HepG2 (cell line): ENCODE data around the gene LMAN1L. TPM values are rescaled to one million over a fixed set of nuclear protein-coding genes. Genes with fewer than 3 reads are reported as not detected.
A peak's percentile ranks its signal among the peaks of the same experiment; 100 is the strongest.

Experiments used
- JARID2 ChIP-seq: sonication (generic); formaldehyde crosslinking; IDR thresholded peaks from 2 replicates; pipeline ENCODE4 v1.8.1; 2023; ENCODE audit warnings: missing genetic modification reagents, inconsistent platforms; ENCODE audit not compliant: insufficient replicate concordance
- KDM3A ChIP-seq: IDR thresholded peaks from 2 replicates; pipeline ENCODE4 v1.6.1; 2018; ENCODE audit warnings: low read depth, missing compliant biosample characterization
- KDM4B ChIP-seq: sonication (generic); formaldehyde crosslinking; IDR thresholded peaks from 2 replicates; pipeline ENCODE4 v1.4.0; 2020; ENCODE audit warnings: missing genetic modification reagents
- NR2F1 ChIP-seq, 2 experiments: fragments of 450-650 bp in 1 of 2; formaldehyde crosslinking in 1 of 2; IDR thresholded peaks; 2 replicates each; pipeline versions ENCODE4 v1.5.0 to v1.6.1; 2016 to 2020; ENCODE audit warnings: mild to moderate bottlenecking in 1 of 2, missing compliant biosample characterization in 1 of 2, missing genetic modification reagents in 1 of 2, moderate library complexity in 1 of 2
- SALL2 ChIP-seq: sonication (generic); formaldehyde crosslinking; IDR thresholded peaks from 2 replicates; pipeline ENCODE4 v1.8.1; 2023; ENCODE audit warnings: mild to moderate bottlenecking, missing genetic modification reagents, inconsistent platforms
- TP53 ChIP-seq: sonication (generic); formaldehyde crosslinking; conservative IDR thresholded peaks from 2 replicates; pipeline ENCODE4 v1.4.0; 2020; ENCODE audit warnings: missing genetic modification reagents
- YEATS4 ChIP-seq: sonication (generic); formaldehyde crosslinking; IDR thresholded peaks from 2 replicates; pipeline ENCODE4 v1.4.0; 2020; ENCODE audit warnings: missing genetic modification reagents, borderline replicate concordance
- ZFP82 ChIP-seq: sonication (generic); formaldehyde crosslinking; IDR thresholded peaks from 2 replicates; pipeline ENCODE4 v1.5.1; 2020; ENCODE audit warnings: mild to moderate bottlenecking, missing genetic modification reagents, borderline replicate concordance
- ZFP90 ChIP-seq: sonication (generic); formaldehyde crosslinking; IDR thresholded peaks from 2 replicates; pipeline ENCODE4 v1.8.0; 2022; ENCODE audit warnings: missing genetic modification reagents, mild to moderate bottlenecking, inconsistent platforms, borderline replicate concordance
- ZKSCAN8 ChIP-seq: IDR thresholded peaks from 2 replicates; pipeline ENCODE4 v1.6.1; 2016; ENCODE audit warnings: borderline replicate concordance, missing genetic modification reagents, missing compliant biosample characterization
- ZMAT3 ChIP-seq: sonication (generic); formaldehyde crosslinking; conservative IDR thresholded peaks from 2 replicates; pipeline ENCODE4 v1.7.0; 2021; ENCODE audit warnings: missing genetic modification reagents
- ZNF251 ChIP-seq: sonication (generic); formaldehyde crosslinking; IDR thresholded peaks from 2 replicates; pipeline ENCODE4 v1.9.0; 2021; ENCODE audit warnings: mild to moderate bottlenecking, missing genetic modification reagents
- ZNF33A ChIP-seq: sonication (generic); formaldehyde crosslinking; IDR thresholded peaks from 2 replicates; pipeline ENCODE4 v1.5.1; 2020; ENCODE audit warnings: missing genetic modification reagents, mild to moderate bottlenecking, moderate library complexity, borderline replicate concordance
- ZNF577 ChIP-seq: sonication (generic); formaldehyde crosslinking; IDR thresholded peaks from 2 replicates; pipeline ENCODE4 v1.4.0; 2020; ENCODE audit warnings: mild to moderate bottlenecking, low read depth, missing genetic modification reagents, borderline replicate concordance
- ZNF773 ChIP-seq: sonication (generic); formaldehyde crosslinking; IDR thresholded peaks from 2 replicates; pipeline ENCODE4 v1.4.0; 2020; ENCODE audit warnings: missing genetic modification reagents, borderline replicate concordance
- ZSCAN20 ChIP-seq: sonication (generic); formaldehyde crosslinking; IDR thresholded peaks from 2 replicates; pipeline ENCODE4 v1.4.0; 2020; ENCODE audit warnings: missing genetic modification reagents, mild to moderate bottlenecking, borderline replicate concordance
- ZSCAN25 ChIP-seq: sonication (generic); formaldehyde crosslinking; IDR thresholded peaks from 2 replicates; pipeline ENCODE4 v1.8.0; 2022; ENCODE audit warnings: mild to moderate bottlenecking, missing genetic modification reagents
- polyA plus RNA-seq, 8 experiments: library from polyadenylated mRNA; depleted of rRNA in 3 of 8; stranded (reverse) in 7 of 8; unstranded in 1 of 8; fragments of >200 nt; fragmentation: Illumina TruSeq in 4 of 8; extraction: Trizol in 4 of 8; gene quantifications; 2 replicates each; pipeline versions ENCODE4 v1.2.1 to v1.2.3, GENCODE V29; 2011 to 2016; ENCODE audit warnings: low read depth in 4 of 8, missing spikeins in 1 of 8, mixed read lengths in 1 of 8; ENCODE audit not compliant: insufficient read depth in 1 of 8
- total RNA-seq, 5 experiments: library from RNA; depleted of rRNA; stranded (reverse); fragments of >200 nt; fragmentation: Illumina TruSeq; extraction: Trizol; gene quantifications; 2 replicates each; pipeline ENCODE4 v1.2.3, GENCODE V29; 2016; ENCODE audit warnings: low read depth in 1 of 5
- TF ChIP-seq, protein P1 (sequence below): sonication (generic); formaldehyde crosslinking; conservative IDR thresholded peaks from 2 replicates; pipeline ENCODE4 v1.5.0; 2020; ENCODE audit warnings: missing genetic modification reagents
- TF ChIP-seq, protein P2 (sequence below): sonication (generic); formaldehyde crosslinking; IDR thresholded peaks from 2 replicates; pipeline ENCODE4 v1.5.0; 2020; ENCODE audit warnings: mild to moderate bottlenecking, missing genetic modification reagents
- TF ChIP-seq, protein P3 (sequence below): sonication (generic); formaldehyde crosslinking; IDR thresholded peaks from 2 replicates; pipeline ENCODE4 v1.9.0; 2021; ENCODE audit warnings: missing genetic modification reagents, borderline replicate concordance
- TF ChIP-seq, protein P4 (sequence below): sonication (generic); formaldehyde crosslinking; IDR thresholded peaks from 2 replicates; pipeline ENCODE4 v1.4.0; 2020; ENCODE audit warnings: missing genetic modification reagents
- TF ChIP-seq, protein P5 (sequence below): IDR thresholded peaks from 2 replicates; pipeline ENCODE4 v1.6.1; 2016; ENCODE audit warnings: missing compliant biosample characterization, missing genetic modification reagents, borderline replicate concordance

LMAN1L gene
- total and polyA plus RNA-seq, 2 of the 13 experiments (the other 11 are each of a cell fraction or from before 2014, with no cell fraction given), result not detected

DNA sequence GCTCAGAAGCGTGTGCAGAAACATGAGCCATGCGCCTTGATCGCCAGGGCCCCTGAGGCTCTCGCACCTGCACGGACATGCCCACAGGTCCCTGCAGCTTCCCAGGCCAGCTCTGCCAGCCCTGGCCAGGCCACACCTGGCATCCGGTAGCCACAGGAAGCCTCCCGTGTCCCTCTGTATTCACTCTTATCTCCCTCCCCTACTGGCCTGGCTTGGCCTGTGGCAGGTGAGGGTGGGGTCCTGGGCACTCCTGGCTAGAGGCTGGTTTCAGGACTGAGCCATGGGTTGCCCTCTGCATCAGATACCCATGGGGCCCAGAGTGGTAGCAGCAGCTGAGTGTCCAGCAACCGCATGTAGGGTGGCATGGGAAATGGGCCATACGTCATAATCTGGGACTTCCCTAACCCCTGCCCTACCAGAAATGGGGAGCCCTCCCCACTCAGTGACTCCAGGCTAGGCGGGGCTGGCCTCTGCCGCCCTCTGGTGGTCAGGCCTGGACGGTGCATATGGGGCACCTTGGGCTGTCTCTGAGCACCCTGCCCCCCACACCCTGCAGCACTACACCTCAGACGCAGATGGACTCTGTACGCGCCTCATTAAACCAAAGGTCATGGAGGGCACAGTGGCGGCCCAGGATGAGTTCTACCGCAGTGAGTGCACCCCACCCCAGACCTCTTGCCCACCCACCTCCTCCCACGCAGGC, 12.6 kb upstream of the LMAN1L start (continued):
- TF ChIP-seq, protein P1, sequence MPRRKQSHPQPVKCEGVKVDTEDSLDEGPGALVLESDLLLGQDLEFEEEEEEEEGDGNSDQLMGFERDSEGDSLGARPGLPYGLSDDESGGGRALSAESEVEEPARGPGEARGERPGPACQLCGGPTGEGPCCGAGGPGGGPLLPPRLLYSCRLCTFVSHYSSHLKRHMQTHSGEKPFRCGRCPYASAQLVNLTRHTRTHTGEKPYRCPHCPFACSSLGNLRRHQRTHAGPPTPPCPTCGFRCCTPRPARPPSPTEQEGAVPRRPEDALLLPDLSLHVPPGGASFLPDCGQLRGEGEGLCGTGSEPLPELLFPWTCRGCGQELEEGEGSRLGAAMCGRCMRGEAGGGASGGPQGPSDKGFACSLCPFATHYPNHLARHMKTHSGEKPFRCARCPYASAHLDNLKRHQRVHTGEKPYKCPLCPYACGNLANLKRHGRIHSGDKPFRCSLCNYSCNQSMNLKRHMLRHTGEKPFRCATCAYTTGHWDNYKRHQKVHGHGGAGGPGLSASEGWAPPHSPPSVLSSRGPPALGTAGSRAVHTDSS (CRISPR knock-in tag), result no peak
- TF ChIP-seq, protein P2, sequence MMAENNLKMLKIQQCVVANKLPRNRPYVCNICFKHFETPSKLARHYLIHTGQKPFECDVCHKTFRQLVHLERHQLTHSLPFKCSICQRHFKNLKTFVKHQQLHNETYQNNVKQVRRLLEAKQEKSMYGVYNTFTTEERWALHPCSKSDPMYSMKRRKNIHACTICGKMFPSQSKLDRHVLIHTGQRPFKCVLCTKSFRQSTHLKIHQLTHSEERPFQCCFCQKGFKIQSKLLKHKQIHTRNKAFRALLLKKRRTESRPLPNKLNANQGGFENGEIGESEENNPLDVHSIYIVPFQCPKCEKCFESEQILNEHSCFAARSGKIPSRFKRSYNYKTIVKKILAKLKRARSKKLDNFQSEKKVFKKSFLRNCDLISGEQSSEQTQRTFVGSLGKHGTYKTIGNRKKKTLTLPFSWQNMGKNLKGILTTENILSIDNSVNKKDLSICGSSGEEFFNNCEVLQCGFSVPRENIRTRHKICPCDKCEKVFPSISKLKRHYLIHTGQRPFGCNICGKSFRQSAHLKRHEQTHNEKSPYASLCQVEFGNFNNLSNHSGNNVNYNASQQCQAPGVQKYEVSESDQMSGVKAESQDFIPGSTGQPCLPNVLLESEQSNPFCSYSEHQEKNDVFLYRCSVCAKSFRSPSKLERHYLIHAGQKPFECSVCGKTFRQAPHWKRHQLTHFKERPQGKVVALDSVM, result no peak
- TF ChIP-seq, protein P3, sequence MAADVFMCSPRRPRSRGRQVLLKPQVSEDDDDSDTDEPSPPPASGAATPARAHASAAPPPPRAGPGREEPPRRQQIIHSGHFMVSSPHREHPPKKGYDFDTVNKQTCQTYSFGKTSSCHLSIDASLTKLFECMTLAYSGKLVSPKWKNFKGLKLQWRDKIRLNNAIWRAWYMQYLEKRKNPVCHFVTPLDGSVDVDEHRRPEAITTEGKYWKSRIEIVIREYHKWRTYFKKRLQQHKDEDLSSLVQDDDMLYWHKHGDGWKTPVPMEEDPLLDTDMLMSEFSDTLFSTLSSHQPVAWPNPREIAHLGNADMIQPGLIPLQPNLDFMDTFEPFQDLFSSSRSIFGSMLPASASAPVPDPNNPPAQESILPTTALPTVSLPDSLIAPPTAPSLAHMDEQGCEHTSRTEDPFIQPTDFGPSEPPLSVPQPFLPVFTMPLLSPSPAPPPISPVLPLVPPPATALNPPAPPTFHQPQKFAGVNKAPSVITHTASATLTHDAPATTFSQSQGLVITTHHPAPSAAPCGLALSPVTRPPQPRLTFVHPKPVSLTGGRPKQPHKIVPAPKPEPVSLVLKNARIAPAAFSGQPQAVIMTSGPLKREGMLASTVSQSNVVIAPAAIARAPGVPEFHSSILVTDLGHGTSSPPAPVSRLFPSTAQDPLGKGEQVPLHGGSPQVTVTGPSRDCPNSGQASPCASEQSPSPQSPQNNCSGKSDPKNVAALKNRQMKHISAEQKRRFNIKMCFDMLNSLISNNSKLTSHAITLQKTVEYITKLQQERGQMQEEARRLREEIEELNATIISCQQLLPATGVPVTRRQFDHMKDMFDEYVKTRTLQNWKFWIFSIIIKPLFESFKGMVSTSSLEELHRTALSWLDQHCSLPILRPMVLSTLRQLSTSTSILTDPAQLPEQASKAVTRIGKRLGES, result no peak
- TF ChIP-seq TP53, result no peak
- TF ChIP-seq KDM4B (CRISPR knock-in tag), result no peak
- no peak for TF ChIP-seq YEATS4 (CRISPR knock-in tag)
- no peak for TF ChIP-seq ZKSCAN8 (CRISPR knock-in tag)
- no peak for TF ChIP-seq ZSCAN20
- TF ChIP-seq ZNF773 (CRISPR knock-in tag), result no peak
- no peak for TF ChIP-seq ZMAT3 (CRISPR knock-in tag)
- TF ChIP-seq ZFP82 (CRISPR knock-in tag), result no peak
- TF ChIP-seq SALL2, result no peak; the same call in 1 of the 2 replicates
- TF ChIP-seq JARID2, result no peak
- no peak for TF ChIP-seq ZNF33A (CRISPR knock-in tag)
- no peak for TF ChIP-seq ZNF251
- no peak for TF ChIP-seq ZNF577 (CRISPR knock-in tag)
- TF ChIP-seq ZFP90, result no peak
- TF ChIP-seq KDM3A (CRISPR knock-in tag), result no peak
- TF ChIP-seq NR2F1 (CRISPR knock-in tag; IDR thresholded peaks at IDR 0.05), result no peak
- no peak for TF ChIP-seq ZSCAN25 (CRISPR knock-in tag)
- TF ChIP-seq, protein P4, sequence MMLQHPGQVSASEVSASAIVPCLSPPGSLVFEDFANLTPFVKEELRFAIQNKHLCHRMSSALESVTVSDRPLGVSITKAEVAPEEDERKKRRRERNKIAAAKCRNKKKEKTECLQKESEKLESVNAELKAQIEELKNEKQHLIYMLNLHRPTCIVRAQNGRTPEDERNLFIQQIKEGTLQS (CRISPR knock-in tag), result no peak
- TF ChIP-seq, protein P5, sequence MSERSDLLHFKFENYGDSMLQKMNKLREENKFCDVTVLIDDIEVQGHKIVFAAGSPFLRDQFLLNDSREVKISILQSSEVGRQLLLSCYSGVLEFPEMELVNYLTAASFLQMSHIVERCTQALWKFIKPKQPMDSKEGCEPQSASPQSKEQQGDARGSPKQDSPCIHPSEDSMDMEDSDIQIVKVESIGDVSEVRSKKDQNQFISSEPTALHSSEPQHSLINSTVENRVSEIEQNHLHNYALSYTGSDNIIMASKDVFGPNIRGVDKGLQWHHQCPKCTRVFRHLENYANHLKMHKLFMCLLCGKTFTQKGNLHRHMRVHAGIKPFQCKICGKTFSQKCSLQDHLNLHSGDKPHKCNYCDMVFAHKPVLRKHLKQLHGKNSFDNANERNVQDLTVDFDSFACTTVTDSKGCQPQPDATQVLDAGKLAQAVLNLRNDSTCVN (CRISPR knock-in tag), result 0 out of 2 replicates have a peak, but pooled peaks have one; percentile 10
